Astrocyte of the hippocampus (primary cell): ENCODE results near the gene RBM7.
A peak's percentile ranks its signal among the peaks of the same experiment; 100 is the strongest.

Source experiments
- DNase-seq: peaks from one replicate; pipeline ENCODE4 v3.0.0; 2011; ENCODE audit warnings: low read depth, low spot score

RBM7 gene

GRCh38 chr11:114447892-114448291, 47.4 kb downstream of the RBM7 start:
- DNase-seq: peak; percentile 38

GRCh38 chr11:114448749-114449482, 48.5 kb downstream of the RBM7 start:
- no peak for DNase-seq

GRCh38 chr11:114449845-114450244, 49.4 kb downstream of the RBM7 start:
- DNase-seq: peak; percentile 25

GRCh38 chr11:114452399-114452798, 51.9 kb downstream of the RBM7 start:
- no peak for DNase-seq
